Ascending aorta (tissue), 2 donors: ENCODE measurements around the gene KMT5B. TPM values are rescaled to one million over a fixed set of nuclear protein-coding genes. Genes with fewer than 3 reads are reported as not detected.
A peak's percentile ranks its signal among the peaks of the same experiment; 100 is the strongest.

Source experiments
- DNase-seq, 2 donors: peaks; one replicate each; pipeline ENCODE4 v3.0.0-alpha.2; 2019; ENCODE audit warnings: low spot score in 2 of 2
- H3K27ac ChIP-seq, 2 donors: fragments of 200-600 bp; sonication (generic); one replicate each; pipeline ENCODE4 v1.5.1; 2016 to 2017; ENCODE audit warnings: mild to moderate bottlenecking in 1 of 2
- H3K27me3 ChIP-seq: fragments of 200-600 bp; sonication (generic); one replicate; pipeline ENCODE4 v1.5.1; 2017
- H3K36me3 ChIP-seq, 2 donors: fragments of 200-600 bp; sonication (generic); one replicate each; pipeline ENCODE4 v1.5.1; 2016
- H3K4me1 ChIP-seq, 2 donors: fragments of 200-600 bp; sonication (generic); one replicate each; pipeline ENCODE4 v1.5.1; 2016 to 2017; ENCODE audit warnings: mild to moderate bottlenecking in 1 of 2
- H3K4me3 ChIP-seq, 2 donors: fragments of 200-600 bp; sonication (generic); one replicate each; pipeline ENCODE4 v1.5.1; 2016 to 2017; ENCODE audit warnings: mild to moderate bottlenecking in 1 of 2
- H3K9me3 ChIP-seq, 2 donors: fragments of 200-600 bp; sonication (generic); one replicate each; pipeline ENCODE4 v1.5.1; 2016
- CTCF ChIP-seq, 3 experiments: fragments of 200-600 bp in 2 of 3; fragments of 450-650 bp in 1 of 3; sonication (generic) in 2 of 3; IDR thresholded peaks; one replicate each; pipeline ENCODE4 v1.5.1; 2016 to 2019; ENCODE audit warnings: antibody characterized with exemption in 3 of 3, mild to moderate bottlenecking in 1 of 3, moderate library complexity in 1 of 3
- intact Hi-C: fragments of 100-400 bp; cut with DNase I; formaldehyde crosslinking; loops from one replicate; pipeline ENCODE4 v1.15.1; 2023
- total RNA-seq: library from RNA; depleted of rRNA; stranded (reverse); fragments of >200 nt; gene quantifications from one replicate; pipeline ENCODE4 v1.1.0, GENCODE V29; 2016

The KMT5B gene
- total RNA-seq, 1 donor from 2014 or later, result 82.0 TPM

GRCh38 chr11:68226421-68226820 is 13.3 kb upstream of the KMT5B start:
- TF ChIP-seq CTCF (IDR thresholded peaks at IDR 0.05), result no peak
- no peaks in the 10 kb centered on the region for H3K36me3 ChIP-seq
- H3K9me3 ChIP-seq, result peaks cover 0 to 7% of the 10 kb centered on the region in 2 donors
- DNase-seq, result no peak
- H3K27me3 ChIP-seq, result no peaks in the 10 kb centered on the region
- no peak overlapping the region for H3K27ac ChIP-seq
- H3K4me1 ChIP-seq, result no peaks in the 10 kb centered on the region
- H3K4me3 ChIP-seq, result no peak overlapping the region
- intact Hi-C loops, result no loop called here

GRCh38 chr11:68224606-68225005 is 11.5 kb upstream of the KMT5B start:
- H3K36me3 ChIP-seq, result no peaks in the 10 kb centered on the region
- no peaks in the 10 kb centered on the region for H3K27me3 ChIP-seq
- intact Hi-C loops, result no loop called here
- no peak overlapping the region for H3K27ac ChIP-seq
- H3K4me3 ChIP-seq, result no peak overlapping the region
- peaks cover 0 to 2% of the 10 kb centered on the region in 2 donors for H3K9me3 ChIP-seq
- no peak for TF ChIP-seq CTCF (IDR thresholded peaks at IDR 0.05)
- no peaks in the 10 kb centered on the region for H3K4me1 ChIP-seq
- no peak for DNase-seq

GRCh38 chr11:68223275-68223674 is 10.2 kb upstream of the KMT5B start:
- Histone ChIP-seq H3K36me3 (no peaks in the 10 kb centered on the region), H3K4me3 (no peak overlapping the region), H3K4me1 (no peaks in the 10 kb centered on the region), H3K9me3 (no peaks in the 10 kb centered on the region), H3K27ac (no peak overlapping the region), H3K27me3 (no peaks in the 10 kb centered on the region)
- no peak for TF ChIP-seq CTCF (IDR thresholded peaks at IDR 0.05)
- intact Hi-C loops, result no loop called here
- DNase-seq, result no peak

- no peak for TF ChIP-seq CTCF (IDR thresholded peaks at IDR 0.05)
- Histone ChIP-seq H3K27me3 (no peaks in the 10 kb centered on the region), H3K27ac (no peak overlapping the region), H3K4me1 (no peaks in the 10 kb centered on the region), H3K9me3 (no peaks in the 10 kb centered on the region), H3K4me3 (no peak overlapping the region), H3K36me3 (no peaks in the 10 kb centered on the region)
- no peak for DNase-seq
- intact Hi-C loops, result no loop called here
These were observed 8.3 kb upstream of the KMT5B start for GRCh38 chr11:68221406-68221805.

GRCh38 chr11:68216171-68216938 is 3.3 kb upstream of the KMT5B start:
- Histone ChIP-seq H3K4me3 (no peak overlapping the region), H3K9me3 (no peaks in the 10 kb centered on the region), H3K27me3 (no peaks in the 10 kb centered on the region), H3K36me3 (no peaks in the 10 kb centered on the region), H3K4me1 (peaks cover 0 to 19% of the 10 kb centered on the region in 2 donors), H3K27ac (peak overlapping the region; percentile 29 to 35)
- TF ChIP-seq CTCF (IDR thresholded peaks at IDR 0.05), result no peak
- intact Hi-C loops, result loop anchor here (5.0 kb wide), 1 partner anchor 231 kb away; no protein-coding TSS in a partner anchor
- DNase-seq, result no peak
